ENCODE results near the gene ANKRD1.

DNA sequence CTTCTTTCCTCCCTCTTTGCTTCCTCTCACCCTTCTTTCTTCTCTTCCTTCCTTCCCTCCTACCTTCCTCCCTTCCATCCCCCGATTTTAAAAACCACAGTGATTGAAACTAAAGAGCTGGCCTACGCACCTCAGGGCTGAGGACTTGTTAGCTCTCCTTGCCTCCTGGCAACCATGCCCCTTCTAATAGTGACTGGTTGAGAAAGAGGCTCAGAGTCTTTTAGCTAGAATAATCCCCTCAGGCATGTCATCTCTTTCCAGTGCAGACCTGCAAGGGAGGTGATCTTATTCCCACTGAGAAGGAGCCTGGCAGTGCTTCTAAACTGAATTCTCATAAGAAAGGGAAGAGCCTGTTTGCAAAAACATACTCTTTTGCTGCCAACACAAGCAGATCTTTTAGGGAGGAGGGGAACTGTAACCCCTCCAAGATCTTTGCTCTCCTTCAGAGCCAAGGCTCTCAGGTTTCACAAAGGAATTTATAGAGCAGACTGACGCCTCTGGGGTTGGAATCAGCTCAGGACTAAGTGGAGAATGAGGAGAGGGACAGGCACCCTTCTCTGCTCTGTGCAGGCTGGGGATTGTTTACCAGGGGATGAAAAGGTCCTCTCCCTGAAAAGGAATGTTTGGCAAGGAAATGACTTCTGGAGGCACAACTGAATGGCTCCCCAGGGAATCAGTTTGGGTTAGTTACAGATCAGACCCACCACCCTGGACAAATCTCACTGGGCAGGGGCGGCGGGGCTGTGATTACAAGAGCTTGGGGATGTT, 9.4 kb upstream of the ANKRD1 start:
- no peak for TF ChIP-seq POLR2AphosphoS5 (IDR thresholded peaks at IDR 0.05)
- no peak for TF ChIP-seq EP300 (IDR thresholded peaks at IDR 0.05)
